ENCODE results near the gene AXIN2.

DNA sequence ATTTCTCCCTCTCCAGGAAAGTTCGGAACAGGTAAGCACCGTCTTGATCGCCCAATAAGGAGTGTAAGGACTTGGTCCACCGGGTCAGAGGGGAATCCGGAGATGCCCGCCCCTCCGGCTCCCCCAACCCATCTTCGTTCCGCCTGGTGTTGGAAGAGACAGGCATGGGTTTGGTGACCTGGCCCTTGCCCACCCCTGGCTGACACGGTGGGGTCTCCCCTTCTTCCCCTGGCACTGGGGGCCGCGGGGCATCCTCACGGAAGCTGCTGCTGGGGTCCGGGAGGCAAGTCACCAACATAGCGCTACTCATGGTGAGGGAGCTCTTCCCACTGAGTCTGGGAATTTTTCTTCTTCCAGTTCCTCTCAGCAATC lies 3.2 kb downstream of the AXIN2 start:
- no peak for TF ChIP-seq CTCF (IDR thresholded peaks at IDR 0.05; ENCODE audit: borderline replicate concordance, extremely low read depth, low read length, poor library complexity, severe bottlenecking)
- TF ChIP-seq EZH2 (IDR thresholded peaks at IDR 0.05; ENCODE audit: borderline replicate concordance, low read depth, low read length, severe bottlenecking), result no peak
